Right cardiac atrium (tissue), 5 donors: ENCODE measurements around the gene MALL. TPM values are rescaled to one million over a fixed set of nuclear protein-coding genes. Genes with fewer than 3 reads are reported as not detected.
"Not testable (repeated sequence)": the region's sequence is repeated elsewhere in the genome, so short reads cannot be mapped to it uniquely, and the experiment has no call there.

Experiments
- ATAC-seq, 2 donors: fragments of 200-7000 bp; cut with Tn5 transposase; one replicate each; pipeline versions ENCODE4 v1.8.0 to v1.9.1; 2020; ENCODE audit warnings: moderate library complexity in 2 of 2, mild to moderate bottlenecking in 1 of 2
- DNase-seq, 3 donors: peaks; one replicate each; pipeline ENCODE4 v3.0.0-alpha.2; 2020
- H3K27ac ChIP-seq: one replicate; pipeline ENCODE4 v1.5.1; 2013; ENCODE audit warnings: mild to moderate bottlenecking, low read length, control low read depth, moderate library complexity
- H3K27me3 ChIP-seq: one replicate; pipeline ENCODE4 v1.6.1; 2013; ENCODE audit not compliant: control insufficient read depth, insufficient read depth
- H3K4me1 ChIP-seq: one replicate; pipeline ENCODE4 v1.6.1; 2013; ENCODE audit warnings: low read length; ENCODE audit not compliant: control insufficient read depth, insufficient read depth
- H3K4me3 ChIP-seq: one replicate; pipeline ENCODE4 v1.5.1; 2013; ENCODE audit warnings: low read length, control low read depth
- H3K9me3 ChIP-seq: one replicate; pipeline ENCODE4 v1.6.1; 2013; ENCODE audit warnings: low read length; ENCODE audit not compliant: control insufficient read depth
- WGBS: extraction: QIAGEN DNeasy Blood & Tissue Kit; methylation state at CpG from one replicate; pipeline ENCODE4 v1.1.7; 2013; 5-methylcytosine and 5-hydroxymethylcytosine counted together
- intact Hi-C, 4 donors: fragments of 100-400 bp; cut with DNase I; formaldehyde crosslinking; loops; one replicate each; pipeline versions ENCODE4 v1.11.0 to v1.14.0; 2022 to 2023
- polyA plus RNA-seq: library from polyadenylated mRNA; stranded (reverse); fragments of 200-250 nt; gene quantifications from one replicate; pipeline ENCODE4 v1.2.3, GENCODE V29; 2013
- total RNA-seq, 4 donors: library from RNA; stranded (reverse); fragmentation: NEBNext Ultra II Directional; extraction: Animal tissue kit (Norgen Biotek cat#: 25700); gene quantifications; one replicate each; pipeline ENCODE4 v1.2.1, GENCODE V29; 2021
- donor health status: healthy with polysubstance abuse.
- donor health status: DM: no; HTN: yes; CAD: no.
- donor health status: DM: no; HTN: no; CAD: no.
- donor health status: DM: no; HTN: yes; CAD: no; lungs with severe emphysema.
- donor health status: DM: yes; HTN: yes; CAD: no.

The MALL gene
- total and polyA plus RNA-seq, 5 donors = 7.4 to 26.1 (median 8.1) TPM

GRCh38 chr2:110060550-110060949, 55.1 kb downstream of the MALL start:
- H3K4me3 ChIP-seq, intact Hi-C loops, H3K27ac ChIP-seq, H3K27me3 ChIP-seq, ATAC-seq, H3K9me3 ChIP-seq, DNase-seq, H3K4me1 ChIP-seq: not testable (repeated sequence)
- WGBS = no CpG with 5 or more reads among the region's 2 CpGs

GRCh38 chr2:110059694-110060358, 55.8 kb downstream of the MALL start:
- H3K9me3 ChIP-seq, H3K4me1 ChIP-seq, DNase-seq, H3K27me3 ChIP-seq, H3K4me3 ChIP-seq, ATAC-seq, H3K27ac ChIP-seq, intact Hi-C loops: not testable (repeated sequence)
- WGBS = no CpG with 5 or more reads among the region's 1 CpG

- WGBS = no CpG with 5 or more reads among the region's 11 CpGs
- H3K4me3 ChIP-seq, DNase-seq, H3K9me3 ChIP-seq, H3K27ac ChIP-seq, H3K4me1 ChIP-seq, ATAC-seq, H3K27me3 ChIP-seq, intact Hi-C loops: not testable (repeated sequence)
Observed at GRCh38 chr2:110059009-110059693, 56.5 kb downstream of the MALL start.

- H3K27ac ChIP-seq, H3K4me1 ChIP-seq, H3K27me3 ChIP-seq, intact Hi-C loops, ATAC-seq, H3K4me3 ChIP-seq, DNase-seq, H3K9me3 ChIP-seq: not testable (repeated sequence)
Observed at GRCh38 chr2:110058034-110058433, 57.6 kb downstream of the MALL start.

- H3K27me3 ChIP-seq, H3K4me3 ChIP-seq, intact Hi-C loops, DNase-seq, ATAC-seq, H3K9me3 ChIP-seq, H3K27ac ChIP-seq, H3K4me1 ChIP-seq: not testable (repeated sequence)
- WGBS = no CpG with 5 or more reads among the region's 8 CpGs
Observed at GRCh38 chr2:110055819-110056408, 59.7 kb downstream of the MALL start.

- H3K4me3 ChIP-seq, H3K27ac ChIP-seq, intact Hi-C loops, H3K9me3 ChIP-seq, H3K27me3 ChIP-seq, H3K4me1 ChIP-seq: not testable (repeated sequence)
- DNase-seq (peak; percentile 65 to 84 (median 75)), ATAC-seq (peak; percentile 96 to 97)
- WGBS = 17% methylated on average over 2 of the region's 11 CpGs
Observed at GRCh38 chr2:110054521-110055407, 60.9 kb downstream of the MALL start.

- H3K4me1 ChIP-seq, H3K27ac ChIP-seq, H3K4me3 ChIP-seq, intact Hi-C loops, DNase-seq, ATAC-seq, H3K9me3 ChIP-seq, H3K27me3 ChIP-seq: not testable (repeated sequence)
- no CpG with 5 or more reads among the region's 5 CpGs for WGBS
Observed at GRCh38 chr2:110053688-110054087, 61.9 kb downstream of the MALL start.

- no CpG with 5 or more reads among the region's 4 CpGs for WGBS
- peak in 1 of 2 donors; percentile 65 for ATAC-seq
- H3K27me3 ChIP-seq, H3K9me3 ChIP-seq, intact Hi-C loops, H3K27ac ChIP-seq, H3K4me3 ChIP-seq, H3K4me1 ChIP-seq, DNase-seq: not testable (repeated sequence)
Observed at GRCh38 chr2:110052166-110052565, 63.5 kb downstream of the MALL start.

GRCh38 chr2:110050222-110050621, 65.4 kb downstream of the MALL start:
- WGBS = no CpG with 5 or more reads among the region's 5 CpGs
- H3K27me3 ChIP-seq, DNase-seq: not testable (repeated sequence)

GRCh38 chr2:110049769-110050168, 65.9 kb downstream of the MALL start:
- H3K9me3 ChIP-seq, intact Hi-C loops, ATAC-seq, H3K27ac ChIP-seq, DNase-seq, H3K4me3 ChIP-seq, H3K4me1 ChIP-seq, H3K27me3 ChIP-seq: not testable (repeated sequence)
- 67% methylated on average over 3 of the region's 5 CpGs for WGBS

More at GRCh38 chr2:110050222-110050621, 65.4 kb downstream of the MALL start:
- intact Hi-C loops, H3K4me3 ChIP-seq, H3K27ac ChIP-seq, H3K9me3 ChIP-seq, ATAC-seq, H3K4me1 ChIP-seq: not testable (repeated sequence)
